ENCODE results near the gene CEP85.

CEP85 gene

GRCh38 chr1:26263212-26263611 is 29.2 kb downstream of the CEP85 start:
- no peak overlapping the region for H3K4me3 ChIP-seq (ENCODE audit: low read depth, low read length)
- TF ChIP-seq, protein P1, sequence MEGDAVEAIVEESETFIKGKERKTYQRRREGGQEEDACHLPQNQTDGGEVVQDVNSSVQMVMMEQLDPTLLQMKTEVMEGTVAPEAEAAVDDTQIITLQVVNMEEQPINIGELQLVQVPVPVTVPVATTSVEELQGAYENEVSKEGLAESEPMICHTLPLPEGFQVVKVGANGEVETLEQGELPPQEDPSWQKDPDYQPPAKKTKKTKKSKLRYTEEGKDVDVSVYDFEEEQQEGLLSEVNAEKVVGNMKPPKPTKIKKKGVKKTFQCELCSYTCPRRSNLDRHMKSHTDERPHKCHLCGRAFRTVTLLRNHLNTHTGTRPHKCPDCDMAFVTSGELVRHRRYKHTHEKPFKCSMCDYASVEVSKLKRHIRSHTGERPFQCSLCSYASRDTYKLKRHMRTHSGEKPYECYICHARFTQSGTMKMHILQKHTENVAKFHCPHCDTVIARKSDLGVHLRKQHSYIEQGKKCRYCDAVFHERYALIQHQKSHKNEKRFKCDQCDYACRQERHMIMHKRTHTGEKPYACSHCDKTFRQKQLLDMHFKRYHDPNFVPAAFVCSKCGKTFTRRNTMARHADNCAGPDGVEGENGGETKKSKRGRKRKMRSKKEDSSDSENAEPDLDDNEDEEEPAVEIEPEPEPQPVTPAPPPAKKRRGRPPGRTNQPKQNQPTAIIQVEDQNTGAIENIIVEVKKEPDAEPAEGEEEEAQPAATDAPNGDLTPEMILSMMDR (IDR thresholded peaks at IDR 0.05; ENCODE audit: control insufficient read depth, extremely low read depth, insufficient read depth) = no peak
- no peak for DNase-seq (ENCODE audit: low read depth)

- no peak for DNase-seq (ENCODE audit: low read depth)
- H3K4me3 ChIP-seq (ENCODE audit: low read depth, low read length) = no peak overlapping the region
- TF ChIP-seq, protein P1 (IDR thresholded peaks at IDR 0.05; ENCODE audit: control insufficient read depth, extremely low read depth, insufficient read depth) = no peak
These were observed 31.4 kb downstream of the CEP85 start for GRCh38 chr1:26265405-26265804.

DNA sequence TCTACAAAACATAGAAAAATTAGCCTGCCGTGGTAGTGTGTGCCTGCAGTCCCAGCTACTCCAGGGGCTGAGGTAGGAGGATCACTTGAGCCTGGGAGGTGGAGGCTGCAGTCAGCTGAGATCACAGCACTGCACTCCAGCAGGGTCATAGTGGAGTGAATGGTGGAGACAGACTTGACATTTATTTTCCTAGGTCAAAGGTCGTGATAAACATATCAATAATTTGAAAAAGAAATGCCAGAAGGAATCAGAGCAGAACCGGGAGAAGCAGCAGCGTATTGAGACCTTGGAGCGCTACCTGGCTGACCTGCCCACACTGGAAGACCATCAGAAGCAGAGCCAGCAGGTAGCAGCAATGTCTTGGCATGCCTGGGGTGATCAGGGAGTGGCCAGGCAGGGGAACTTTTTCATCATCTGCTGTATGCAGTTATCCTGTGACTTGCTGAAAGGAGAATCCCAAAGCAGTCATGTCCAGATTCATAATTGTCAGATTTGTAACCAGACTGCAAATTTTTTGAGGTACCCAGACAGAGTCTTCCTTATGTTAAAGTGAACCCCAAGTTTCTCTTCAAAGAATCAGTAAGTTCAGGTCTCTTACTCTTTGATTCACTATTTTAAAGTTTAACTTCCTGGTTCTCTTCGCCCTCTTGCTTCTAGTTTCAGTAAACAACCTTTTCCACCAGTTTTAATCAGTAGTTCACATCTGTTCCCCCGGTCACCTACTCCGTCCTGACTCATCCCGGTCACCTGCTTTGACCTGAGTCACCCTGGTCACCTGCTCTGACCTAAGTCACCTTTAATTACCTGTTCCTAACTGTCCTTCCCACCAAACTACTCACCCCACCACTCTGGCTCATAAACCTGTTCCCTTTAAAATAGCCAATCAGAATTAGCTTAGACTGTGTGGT is 34.5 kb downstream of the CEP85 start:
- DNase-seq (ENCODE audit: low read depth) = no peak
- TF ChIP-seq, protein P1 (IDR thresholded peaks at IDR 0.05; ENCODE audit: control insufficient read depth, extremely low read depth, insufficient read depth) = no peak
- H3K4me3 ChIP-seq (ENCODE audit: low read depth, low read length) = no peak overlapping the region

DNA sequence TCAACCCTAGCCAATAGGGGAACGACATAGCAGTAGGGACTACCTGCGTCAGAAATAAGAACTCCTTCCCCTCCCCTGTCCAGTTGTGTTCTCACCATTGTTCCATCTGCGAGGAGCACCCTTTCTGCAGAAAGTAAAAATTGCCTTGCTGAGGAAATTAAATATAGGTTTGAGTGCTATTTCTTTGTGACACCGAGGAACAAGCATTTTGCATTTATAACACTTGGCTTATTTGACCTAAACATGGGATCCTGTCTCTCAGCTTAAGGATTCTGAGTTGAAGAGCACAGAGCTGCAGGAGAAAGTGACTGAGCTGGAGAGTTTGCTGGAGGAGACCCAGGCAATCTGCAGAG is 35.2 kb downstream of the CEP85 start:
- TF ChIP-seq, protein P1 (IDR thresholded peaks at IDR 0.05; ENCODE audit: control insufficient read depth, extremely low read depth, insufficient read depth) = no peak

GRCh38 chr1:26274801-26275425 is 40.9 kb downstream of the CEP85 start:
- H3K4me3 ChIP-seq (ENCODE audit: low read depth, low read length) = no peak overlapping the region
- TF ChIP-seq, protein P1 (IDR thresholded peaks at IDR 0.05; ENCODE audit: control insufficient read depth, extremely low read depth, insufficient read depth) = no peak
- no peak for DNase-seq (ENCODE audit: low read depth)

More for the DNA sequence above, 35.2 kb downstream of the CEP85 start:
- DNase-seq (ENCODE audit: low read depth) = no peak
- no peak overlapping the region for H3K4me3 ChIP-seq (ENCODE audit: low read depth, low read length)

- DNase-seq (ENCODE audit: low read depth) = peak; percentile 50
- H3K4me3 ChIP-seq (ENCODE audit: low read depth, low read length) = no peak overlapping the region
- TF ChIP-seq, protein P1 (IDR thresholded peaks at IDR 0.05; ENCODE audit: control insufficient read depth, extremely low read depth, insufficient read depth) = peak; percentile 75
These were observed 41.8 kb downstream of the CEP85 start for GRCh38 chr1:26275580-26276431.

All from LNCaP clone FGC (cell line).